GM21381 (cell line): ENCODE data around the gene PASD1.
"Not testable (repeated sequence)": the region's sequence is repeated elsewhere in the genome, so short reads cannot be mapped to it uniquely, and the experiment has no call there.

Source experiments
- ATAC-seq: cut with Tn5 transposase; IDR thresholded peaks from one replicate; pipeline ENCODE4 v1.9.1; 2021; ENCODE audit warnings: mild to moderate bottlenecking, moderate library complexity; ENCODE audit not compliant: unreplicated experiment

Gene PASD1

GRCh38 chrX:151609222-151609621 lies 45.7 kb downstream of the PASD1 start:
- ATAC-seq, result no peak

- no peak for ATAC-seq
Measured at GRCh38 chrX:151621422-151621821, 57.9 kb downstream of the PASD1 start.

DNA sequence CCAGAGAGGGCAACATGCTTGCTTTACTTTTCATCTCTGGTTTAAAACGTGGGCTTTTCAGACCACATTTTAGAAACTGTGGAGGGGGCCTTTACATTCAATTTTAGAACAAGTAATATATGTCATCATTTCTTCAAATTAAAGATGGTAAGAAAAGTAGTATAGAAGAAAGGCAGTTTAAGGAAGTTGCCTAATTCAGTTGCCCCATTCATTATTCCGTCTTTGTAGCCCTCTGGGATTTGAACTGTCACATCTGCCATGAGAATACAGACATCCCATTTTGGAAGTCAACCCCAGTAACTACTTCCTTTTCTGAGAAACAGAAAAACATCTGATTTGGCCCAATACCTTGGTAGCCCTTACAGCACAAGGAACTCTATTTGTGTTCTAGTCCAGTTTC lies 61.2 kb downstream of the PASD1 start:
- ATAC-seq, result no peak

GRCh38 chrX:151631822-151632221 lies 68.3 kb downstream of the PASD1 start:
- ATAC-seq, result no peak

DNA sequence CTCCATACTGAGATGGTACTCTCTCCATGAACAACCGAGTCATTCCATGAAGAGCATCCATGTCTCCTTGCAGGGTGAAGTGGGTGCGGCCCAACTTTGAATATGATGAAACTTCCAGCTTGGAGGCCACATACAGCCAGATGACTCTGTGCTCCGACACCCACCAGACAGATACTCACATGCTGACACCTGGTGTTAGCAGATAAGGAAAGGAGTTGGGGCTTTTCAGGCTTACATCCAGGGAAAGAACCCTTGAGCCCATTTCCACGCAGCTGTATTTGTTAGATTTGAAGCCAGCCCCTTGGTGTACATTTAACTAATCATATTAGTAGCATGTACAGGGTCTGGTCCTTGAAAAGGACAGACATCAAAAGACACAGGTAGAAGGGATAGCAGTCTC lies 69.7 kb downstream of the PASD1 start:
- ATAC-seq, result no peak

GRCh38 chrX:151634937-151635336 lies 71.5 kb downstream of the PASD1 start:
- ATAC-seq, result no peak

DNA sequence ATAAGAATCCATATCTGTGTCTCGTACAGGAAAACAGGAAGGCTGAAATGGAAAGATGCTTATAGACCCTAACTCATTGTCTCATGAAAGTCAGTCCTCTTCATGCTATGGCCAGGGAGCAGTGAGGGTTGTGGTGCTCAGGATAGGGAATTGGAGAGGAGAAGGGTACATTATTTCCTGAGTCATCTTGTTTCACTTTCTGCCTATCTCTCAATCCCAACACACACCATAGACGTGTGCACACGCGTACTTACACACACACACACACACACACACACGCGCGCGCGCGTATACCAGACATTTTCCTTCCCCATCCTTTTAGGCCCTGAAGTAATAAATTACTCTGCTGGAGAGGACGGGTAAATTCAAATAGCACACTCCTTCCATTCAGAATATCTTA lies 78.1 kb downstream of the PASD1 start:
- ATAC-seq, result no peak

GRCh38 chrX:151675121-151675746 lies 111.8 kb downstream of the PASD1 start:
- no peak for ATAC-seq

DNA sequence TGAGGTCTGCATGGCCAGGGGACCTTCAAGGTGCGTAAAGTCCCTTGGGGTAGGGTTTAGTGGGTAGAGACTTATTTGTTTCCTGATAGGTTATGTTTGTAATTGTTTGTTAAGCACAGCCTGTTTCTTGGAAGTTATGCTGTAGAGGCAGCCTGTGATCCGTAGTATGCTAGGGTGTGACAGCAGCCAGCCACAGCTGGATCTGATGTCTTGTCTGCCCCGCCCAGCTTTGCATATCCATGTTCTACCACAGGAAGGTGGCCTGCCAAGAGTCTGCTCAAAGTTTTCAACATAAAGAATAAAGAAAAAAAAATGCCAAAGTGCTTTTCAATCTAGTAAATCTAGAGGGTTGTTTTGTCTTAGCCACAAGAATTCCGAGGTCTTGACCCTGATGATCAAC lies 112.7 kb downstream of the PASD1 start:
- no peak for ATAC-seq

DNA sequence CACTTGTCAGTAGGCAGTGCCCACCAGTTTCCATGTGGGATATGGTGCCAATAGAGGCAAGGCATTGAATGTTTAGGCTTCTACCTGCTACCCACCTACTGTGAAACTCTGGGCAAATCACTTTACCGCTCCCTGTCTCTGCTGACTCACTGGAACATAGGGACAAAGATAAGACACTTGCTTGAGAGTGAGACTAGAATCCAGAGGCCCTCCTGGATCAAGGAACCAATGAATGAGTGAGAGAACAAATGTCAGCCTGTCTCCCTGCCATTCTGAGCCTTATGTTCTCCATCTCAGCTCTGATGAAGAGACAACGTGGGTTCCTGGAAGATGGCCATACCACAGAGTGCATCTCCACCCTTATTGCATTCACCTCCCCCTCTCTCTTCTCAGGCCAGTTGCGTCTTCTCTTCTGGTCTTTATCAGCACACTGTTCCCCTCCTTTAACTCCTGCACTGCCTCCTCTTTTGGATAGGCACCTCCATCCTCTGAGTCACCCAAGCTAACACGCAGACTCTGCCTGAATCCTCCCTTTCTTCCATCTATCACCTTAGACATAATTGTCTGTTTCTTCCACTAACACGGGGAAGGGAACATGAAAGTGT lies 116.4 kb downstream of the PASD1 start:
- ATAC-seq, result no peak

GRCh38 chrX:151680805-151681204 lies 117.3 kb downstream of the PASD1 start:
- no peak for ATAC-seq

DNA sequence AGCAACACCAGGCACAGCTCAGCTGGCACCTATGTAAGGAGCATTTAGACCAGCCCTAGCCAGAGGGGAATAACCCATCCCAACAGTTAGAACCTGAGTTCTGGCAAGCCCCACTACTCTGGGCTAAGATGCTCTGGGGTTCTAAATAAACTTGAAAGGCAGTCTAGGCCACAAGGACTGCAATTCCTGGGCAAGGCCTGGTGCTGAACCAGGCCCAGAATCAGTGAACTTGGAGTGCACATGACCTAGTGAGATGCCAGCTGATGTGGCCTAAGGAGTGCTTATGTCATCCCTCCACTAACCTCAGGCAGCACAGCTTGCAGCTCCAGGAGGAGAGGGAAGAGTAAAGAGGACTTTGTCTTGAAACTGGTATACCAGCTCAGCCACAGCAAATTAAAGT lies 124.2 kb downstream of the PASD1 start:
- no peak for ATAC-seq

DNA sequence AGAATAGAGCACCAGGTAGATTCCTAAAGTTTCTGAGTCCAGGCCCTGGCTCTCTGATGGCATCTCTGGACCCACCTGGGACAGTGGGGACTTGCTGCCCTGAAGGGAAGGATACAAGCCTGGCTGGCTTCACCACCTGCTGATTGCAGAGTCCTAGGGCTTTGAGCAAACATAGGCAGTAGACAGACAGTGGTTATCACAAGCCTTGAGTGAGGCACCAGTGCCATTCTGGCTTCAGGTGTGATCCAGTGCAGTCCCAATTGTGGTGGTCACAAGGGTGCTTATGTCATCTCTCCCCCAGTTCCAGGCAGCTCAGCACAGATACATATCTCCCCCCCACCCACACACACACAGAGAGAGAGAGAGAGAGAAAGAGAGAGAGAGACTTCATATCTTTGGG lies 125.2 kb downstream of the PASD1 start:
- ATAC-seq, result no peak

GRCh38 chrX:151692825-151693224 lies 129.3 kb downstream of the PASD1 start:
- no peak for ATAC-seq

DNA sequence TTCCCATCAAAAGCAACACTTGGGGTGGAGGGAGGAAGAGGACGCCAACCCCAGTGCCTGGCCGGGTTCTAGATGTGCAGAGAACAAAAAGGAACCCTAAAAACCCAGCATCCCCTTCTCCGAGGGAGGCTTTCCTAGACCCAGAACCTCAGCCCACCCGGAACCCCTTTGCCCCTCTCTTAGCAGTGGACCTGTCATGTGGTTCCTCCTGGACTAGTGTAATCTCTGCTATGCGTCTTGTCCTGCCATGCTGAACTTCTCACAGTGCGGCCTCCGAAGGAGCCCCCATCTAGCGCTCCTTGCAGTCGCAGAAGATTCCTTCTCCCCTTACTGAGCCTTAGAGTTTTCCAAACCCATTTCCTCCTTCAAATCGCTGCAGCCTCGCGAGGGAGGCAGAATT lies 130.6 kb downstream of the PASD1 start:
- no peak for ATAC-seq

- no peak for ATAC-seq
Measured at GRCh38 chrX:151694661-151695582, 131.4 kb downstream of the PASD1 start, which contains the start of gene PRRG3. PRRG3 (plus strand) TSS chrX:151695458; CDS start chrX:151698815, 3,357 bp downstream.

DNA sequence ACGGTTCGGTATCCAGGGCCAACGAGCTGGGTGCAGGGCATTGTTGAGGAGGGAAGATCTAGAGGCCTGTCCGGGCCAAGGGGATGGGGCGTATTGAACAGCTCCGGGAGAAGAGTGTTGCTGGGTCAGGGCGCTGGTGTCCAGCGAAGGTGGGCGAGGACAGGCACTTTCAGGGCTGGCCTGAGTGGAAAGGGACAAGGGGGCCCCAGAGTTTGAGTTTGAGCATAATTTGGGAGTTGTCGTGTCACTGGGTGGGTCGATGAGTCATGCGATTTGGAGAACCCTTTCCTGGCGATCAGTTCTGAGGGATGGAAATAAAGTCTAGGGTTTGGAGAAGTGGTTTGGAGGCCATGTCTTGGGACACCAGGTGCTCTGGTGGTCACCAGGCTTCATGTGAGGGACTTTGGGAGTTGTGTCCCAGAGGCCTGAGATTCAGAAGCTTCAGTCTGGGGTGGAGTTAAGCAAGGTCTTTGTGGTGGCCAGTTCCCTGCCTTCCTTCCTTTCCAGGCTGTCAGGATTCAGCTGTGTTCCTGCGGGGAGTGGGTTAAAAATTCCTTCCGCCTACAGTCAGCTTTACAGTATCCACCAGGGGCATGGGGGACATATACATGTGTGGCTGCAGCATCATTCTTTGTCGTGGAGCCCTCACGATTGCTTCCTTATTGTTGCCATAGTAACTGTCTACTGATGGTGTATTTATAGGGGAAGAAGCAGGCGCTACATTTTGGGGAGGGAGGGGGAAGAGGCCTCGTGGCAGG lies 132.3 kb downstream of the PASD1 start:
- no peak for ATAC-seq

GRCh38 chrX:151697082-151697481 lies 133.6 kb downstream of the PASD1 start:
- ATAC-seq, result not testable (repeated sequence)

GRCh38 chrX:151697522-151697921 lies 134.0 kb downstream of the PASD1 start:
- ATAC-seq, result no peak

DNA sequence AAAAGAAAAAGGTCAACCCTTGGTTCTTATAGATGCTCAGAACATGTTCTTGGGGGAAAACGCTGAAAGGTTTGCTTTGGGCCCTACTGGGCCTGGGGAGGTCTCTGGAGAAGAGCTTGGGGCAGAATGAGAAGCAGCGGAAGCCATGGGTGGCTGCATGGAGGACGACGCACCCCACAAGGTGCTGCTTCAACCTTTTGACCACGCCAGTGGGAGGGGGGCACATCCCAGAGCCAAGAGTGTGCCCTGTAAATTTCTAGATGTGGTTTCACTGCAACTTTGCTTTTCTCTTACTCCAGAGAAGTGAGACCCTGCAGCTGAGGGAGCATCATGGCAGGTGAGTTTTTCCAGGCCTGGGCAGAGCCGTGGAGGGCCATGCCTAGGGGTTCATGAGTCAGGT lies 135.0 kb downstream of the PASD1 start:
- no peak for ATAC-seq

DNA sequence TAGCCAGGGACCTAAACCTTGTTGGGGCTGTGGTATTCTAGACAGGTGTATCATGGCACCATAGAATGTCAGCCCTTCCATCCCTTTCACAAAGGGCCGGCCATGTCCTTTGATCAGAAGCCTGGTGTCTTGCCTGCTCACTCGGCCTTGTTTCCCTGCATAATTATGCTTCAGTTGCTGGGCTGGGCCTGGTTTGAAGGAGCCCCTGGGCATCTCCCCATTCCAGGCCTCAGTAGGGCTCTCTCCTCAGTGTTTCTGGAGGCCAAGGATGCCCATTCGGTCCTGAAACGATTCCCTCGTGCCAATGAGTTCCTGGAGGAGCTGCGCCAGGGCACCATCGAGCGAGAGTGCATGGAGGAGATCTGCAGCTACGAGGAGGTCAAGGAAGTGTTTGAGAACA lies 136.3 kb downstream of the PASD1 start:
- no peak for ATAC-seq
